GM12801 (cell line): ENCODE measurements around the gene GABARAP.

Source experiments
- TF ChIP-seq, protein P1 (sequence below): IDR thresholded peaks from one replicate; pipeline ENCODE4 v1.5.1; 2011; ENCODE audit warnings: control low read depth; ENCODE audit not compliant: insufficient read length; ENCODE audit errors: extremely low read depth

The GABARAP gene

DNA sequence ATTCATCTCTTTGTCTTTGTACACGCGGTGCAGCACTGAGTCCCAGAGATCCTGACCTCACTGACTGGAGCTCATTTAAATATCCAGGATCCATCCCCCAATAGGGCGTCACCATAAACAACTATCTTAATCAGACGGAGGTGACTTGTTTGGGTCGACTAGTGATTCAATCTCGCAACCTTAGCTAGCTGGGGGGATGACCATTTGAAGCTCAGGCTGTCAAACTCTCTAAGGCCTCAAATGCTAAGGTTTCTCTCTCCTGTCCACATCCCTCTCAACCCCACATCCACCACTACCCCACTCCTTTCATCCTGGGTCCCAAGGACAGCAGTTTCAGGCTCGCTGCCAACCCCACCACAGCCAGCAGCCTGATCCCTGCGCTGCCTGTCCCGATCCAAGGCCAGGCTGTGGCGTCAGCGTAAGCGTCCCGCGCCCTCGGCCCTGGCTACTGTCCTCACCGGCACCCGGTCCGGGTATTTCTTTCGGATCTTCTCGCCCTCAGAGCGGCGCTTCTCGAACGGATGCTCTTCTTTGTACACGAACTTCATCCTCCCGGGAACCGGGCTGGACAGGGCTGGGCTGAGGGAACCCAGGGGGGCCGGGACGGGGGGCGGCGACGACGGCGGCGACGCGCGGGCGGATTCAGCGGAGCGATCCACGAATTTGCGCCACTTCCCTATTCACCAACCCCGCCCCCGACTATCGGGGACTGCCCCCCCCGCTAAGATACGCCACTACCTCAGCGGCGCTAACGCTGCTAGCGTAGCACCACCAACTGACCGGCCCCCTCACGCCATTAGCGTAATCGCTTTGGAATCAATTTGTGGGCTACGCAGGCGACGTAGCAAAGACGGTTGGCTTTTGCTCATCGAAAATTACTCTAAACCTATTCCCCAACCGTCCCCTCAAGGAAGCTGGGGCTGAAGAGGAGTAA lies at the start of gene GABARAP:
Gene GABARAP (minus strand): TSS at position 667 of the 934 bp plus-strand sequence. CDS start 119 bp downstream, at position 548.
- TF ChIP-seq, protein P1, sequence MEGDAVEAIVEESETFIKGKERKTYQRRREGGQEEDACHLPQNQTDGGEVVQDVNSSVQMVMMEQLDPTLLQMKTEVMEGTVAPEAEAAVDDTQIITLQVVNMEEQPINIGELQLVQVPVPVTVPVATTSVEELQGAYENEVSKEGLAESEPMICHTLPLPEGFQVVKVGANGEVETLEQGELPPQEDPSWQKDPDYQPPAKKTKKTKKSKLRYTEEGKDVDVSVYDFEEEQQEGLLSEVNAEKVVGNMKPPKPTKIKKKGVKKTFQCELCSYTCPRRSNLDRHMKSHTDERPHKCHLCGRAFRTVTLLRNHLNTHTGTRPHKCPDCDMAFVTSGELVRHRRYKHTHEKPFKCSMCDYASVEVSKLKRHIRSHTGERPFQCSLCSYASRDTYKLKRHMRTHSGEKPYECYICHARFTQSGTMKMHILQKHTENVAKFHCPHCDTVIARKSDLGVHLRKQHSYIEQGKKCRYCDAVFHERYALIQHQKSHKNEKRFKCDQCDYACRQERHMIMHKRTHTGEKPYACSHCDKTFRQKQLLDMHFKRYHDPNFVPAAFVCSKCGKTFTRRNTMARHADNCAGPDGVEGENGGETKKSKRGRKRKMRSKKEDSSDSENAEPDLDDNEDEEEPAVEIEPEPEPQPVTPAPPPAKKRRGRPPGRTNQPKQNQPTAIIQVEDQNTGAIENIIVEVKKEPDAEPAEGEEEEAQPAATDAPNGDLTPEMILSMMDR = no peak

DNA sequence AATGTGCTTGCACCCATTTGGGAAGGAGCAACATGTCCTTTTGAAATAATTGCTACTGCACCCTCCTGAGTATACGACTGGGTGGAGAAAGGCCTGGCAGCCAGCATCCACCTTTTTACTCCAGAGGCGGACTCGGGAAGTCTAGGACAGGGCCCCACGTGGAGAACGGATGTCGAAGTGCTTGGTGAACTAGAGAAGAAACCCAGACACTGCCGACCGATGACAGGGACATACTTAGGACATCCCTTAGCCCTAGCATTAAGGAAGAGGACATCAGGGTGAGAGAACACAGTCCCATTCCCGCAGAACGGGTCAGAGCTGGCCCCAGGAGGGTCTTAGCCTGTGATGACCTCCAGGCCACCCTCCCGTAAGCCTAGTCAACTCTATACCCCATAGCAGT lies 48.4 kb upstream of the GABARAP start:
- TF ChIP-seq, protein P1 = no peak

DNA sequence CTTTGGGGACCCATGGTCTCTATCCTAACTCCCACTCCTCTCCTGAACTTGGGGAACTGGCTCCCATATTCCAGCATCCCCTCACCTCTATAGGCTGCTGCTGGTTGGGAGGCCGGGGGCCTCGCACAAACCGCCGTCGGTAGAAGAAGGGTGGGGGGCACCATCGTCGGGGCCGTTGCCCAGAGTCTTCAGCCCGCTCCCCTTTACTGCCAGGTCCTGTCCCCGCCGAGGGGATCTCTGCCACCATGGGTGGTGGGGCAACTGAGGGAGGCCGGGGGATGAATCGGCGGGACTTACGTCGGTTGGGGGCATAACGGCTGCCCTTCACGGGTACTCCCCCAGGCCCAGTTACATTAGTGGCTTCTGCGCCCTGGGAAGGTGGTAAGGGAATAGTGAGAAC lies 47.9 kb upstream of the GABARAP start:
- TF ChIP-seq, protein P1 = no peak

DNA sequence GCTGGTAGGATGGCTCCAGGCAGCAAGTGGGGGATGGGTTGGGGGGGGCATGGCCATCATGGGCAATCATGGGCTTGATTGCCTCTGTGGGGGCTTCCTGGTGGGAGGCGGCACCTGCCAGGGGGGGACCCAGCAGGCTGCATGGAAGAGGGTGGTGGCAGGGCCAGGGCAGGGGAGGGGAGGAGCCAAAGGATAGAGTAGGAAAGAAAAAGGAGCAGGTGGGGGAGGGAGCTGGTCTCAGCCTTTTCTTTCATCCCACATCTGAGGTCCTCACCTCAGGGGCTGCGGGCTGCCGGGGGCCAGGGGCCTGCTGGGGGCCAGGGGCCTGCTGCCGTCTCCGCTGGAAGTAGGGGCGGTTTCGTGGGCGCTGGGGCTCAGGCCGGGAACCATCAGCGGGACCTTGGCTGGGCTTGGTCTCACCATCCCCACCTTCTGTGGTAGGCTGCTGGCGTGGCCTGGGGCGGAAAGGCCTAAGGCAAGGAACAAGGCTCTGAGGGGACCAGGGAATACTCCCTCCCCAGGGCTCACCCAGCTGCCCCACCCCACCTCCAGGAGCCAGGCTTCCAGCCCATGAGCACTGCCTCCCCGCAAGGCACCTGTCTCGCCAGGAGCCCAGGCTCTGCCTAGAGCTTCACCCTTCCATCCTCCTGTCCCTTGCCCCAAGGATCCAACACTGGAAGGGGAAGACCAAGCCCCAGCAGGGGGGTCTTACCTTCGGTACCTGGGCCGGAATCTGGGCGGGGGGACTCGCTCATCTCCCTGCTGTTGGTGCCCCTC lies 47.2 kb upstream of the GABARAP start:
- TF ChIP-seq, protein P1 = no peak

DNA sequence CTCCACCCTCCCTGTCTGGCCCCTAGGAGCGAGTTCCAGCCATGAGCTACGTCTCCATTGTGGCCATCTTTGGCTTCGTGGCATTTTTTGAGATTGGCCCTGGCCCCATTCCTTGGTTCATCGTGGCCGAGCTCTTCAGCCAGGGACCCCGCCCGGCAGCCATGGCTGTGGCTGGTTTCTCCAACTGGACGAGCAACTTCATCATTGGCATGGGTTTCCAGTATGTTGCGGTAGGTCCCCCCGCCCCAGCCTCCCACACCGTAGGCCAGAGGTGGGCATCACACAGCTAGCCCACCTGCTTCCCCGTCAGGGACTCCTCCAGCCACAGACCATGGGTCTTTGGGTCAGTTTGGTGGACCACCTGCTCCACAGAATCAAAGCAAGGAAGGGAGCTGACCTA lies 43.4 kb upstream of the GABARAP start:
- TF ChIP-seq, protein P1 = no peak

DNA sequence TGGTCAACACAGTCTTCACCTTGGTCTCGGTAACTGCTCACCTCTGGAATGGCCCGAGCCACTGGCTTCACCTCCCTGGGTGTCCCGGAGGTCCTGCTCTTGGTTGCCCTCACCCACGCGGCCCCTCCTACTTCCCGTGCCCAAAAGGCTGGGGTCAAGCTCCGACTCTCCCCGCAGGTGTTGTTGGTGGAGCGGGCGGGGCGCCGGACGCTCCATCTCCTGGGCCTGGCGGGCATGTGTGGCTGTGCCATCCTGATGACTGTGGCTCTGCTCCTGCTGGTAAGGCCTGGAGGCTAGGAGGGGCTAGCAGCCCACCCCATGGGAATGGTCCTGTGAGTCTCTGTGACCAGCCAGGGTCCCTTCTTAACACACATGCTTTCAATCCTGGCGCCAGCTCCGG lies 42.7 kb upstream of the GABARAP start:
- TF ChIP-seq, protein P1 = no peak

DNA sequence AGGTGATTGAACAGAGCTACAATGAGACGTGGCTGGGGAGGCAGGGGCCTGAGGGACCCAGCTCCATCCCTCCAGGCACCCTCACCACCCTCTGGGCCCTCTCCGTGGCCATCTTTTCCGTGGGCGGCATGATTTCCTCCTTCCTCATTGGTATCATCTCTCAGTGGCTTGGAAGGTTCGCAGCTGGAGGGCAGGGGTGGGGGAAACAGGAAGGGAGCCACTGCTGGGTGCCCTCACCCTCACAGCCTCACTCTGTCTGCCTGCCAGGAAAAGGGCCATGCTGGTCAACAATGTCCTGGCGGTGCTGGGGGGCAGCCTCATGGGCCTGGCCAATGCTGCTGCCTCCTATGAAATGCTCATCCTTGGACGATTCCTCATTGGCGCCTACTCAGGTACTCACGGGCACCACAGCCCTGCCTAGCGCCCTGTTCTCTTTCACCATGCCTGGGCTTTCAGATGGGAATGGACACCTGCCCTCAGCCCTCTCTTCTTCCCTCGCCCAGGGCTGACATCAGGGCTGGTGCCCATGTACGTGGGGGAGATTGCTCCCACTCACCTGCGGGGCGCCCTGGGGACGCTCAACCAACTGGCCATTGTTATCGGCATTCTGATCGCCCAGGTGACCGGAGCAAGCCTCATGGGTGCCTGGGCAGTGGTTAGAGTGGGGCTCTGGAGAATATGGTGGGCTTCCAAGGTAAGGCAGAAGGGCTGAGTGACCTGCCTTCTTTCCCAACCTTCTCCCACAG lies 41.4 kb upstream of the GABARAP start:
- TF ChIP-seq, protein P1 = no peak
